GM11168 (cell line): Measurements from ENCODE around the gene STRN4.
"Not testable (repeated sequence)": the region's sequence is repeated elsewhere in the genome, so short reads cannot be mapped to it uniquely, and the experiment has no call there.

Source experiments
- in situ Hi-C: fragments of 300-500 bp; cut with MboI; formaldehyde crosslinking; loops from one replicate; pipeline ENCODE4 v1.12.0; 2022; ENCODE audit warnings: low sequenced_read_pairs; ENCODE audit not compliant: unreplicated experiment

The STRN4 gene

GRCh38 chr19:46715975-46716671, 30.1 kb downstream of the STRN4 start:
- in situ Hi-C loops = no loop called here

- in situ Hi-C loops = no loop called here
Measured at GRCh38 chr19:46715620-46715974, 30.7 kb downstream of the STRN4 start.

GRCh38 chr19:46714444-46715106, 31.7 kb downstream of the STRN4 start:
- in situ Hi-C loops = no loop called here

GRCh38 chr19:46713781-46714443, 32.3 kb downstream of the STRN4 start:
- in situ Hi-C loops = no loop called here

- in situ Hi-C loops = not testable (repeated sequence)
Measured at GRCh38 chr19:46712768-46713338, 33.4 kb downstream of the STRN4 start.

- in situ Hi-C loops = no loop called here
Measured at GRCh38 chr19:46710687-46711086, 35.6 kb downstream of the STRN4 start.

- in situ Hi-C loops = no loop called here
Measured at GRCh38 chr19:46704379-46705076, 41.7 kb downstream of the STRN4 start.

GRCh38 chr19:46700704-46701103, 45.5 kb downstream of the STRN4 start:
- in situ Hi-C loops = no loop called here

- in situ Hi-C loops = no loop called here
Measured at GRCh38 chr19:46698395-46699321, 47.6 kb downstream of the STRN4 start.

GRCh38 chr19:46697204-46697960, 48.9 kb downstream of the STRN4 start:
- in situ Hi-C loops = no loop called here

GRCh38 chr19:46696866-46697203, 49.4 kb downstream of the STRN4 start:
- in situ Hi-C loops = no loop called here

GRCh38 chr19:46696052-46696451, 50.2 kb downstream of the STRN4 start:
- in situ Hi-C loops = no loop called here

- in situ Hi-C loops = no loop called here
Measured at GRCh38 chr19:46693760-46694159, 52.5 kb downstream of the STRN4 start.

GRCh38 chr19:46692918-46693722, 53.1 kb downstream of the STRN4 start:
- in situ Hi-C loops = no loop called here

- in situ Hi-C loops = no loop called here
Measured at GRCh38 chr19:46691948-46692347, 54.3 kb downstream of the STRN4 start.

- in situ Hi-C loops = no loop called here
Measured at GRCh38 chr19:46691104-46691503, 55.1 kb downstream of the STRN4 start.

- in situ Hi-C loops = no loop called here
Measured at GRCh38 chr19:46689358-46689757, 56.9 kb downstream of the STRN4 start.

- in situ Hi-C loops = no loop called here
Measured at GRCh38 chr19:46687438-46688145, 58.7 kb downstream of the STRN4 start.
